MM.1S (cell line): Measurements from ENCODE around the gene FGF5.

Experiments
- DNase-seq: peaks from one replicate; pipeline ENCODE4 v3.0.0-alpha.2; 2015
- H2AFZ ChIP-seq: fragments of 300-600 bp; sonication (generic); 2 replicates; pipeline ENCODE4 v1.6.0; 2016; ENCODE audit warnings: antibody characterized with exemption, low read length
- H3F3A ChIP-seq: fragments of 300-600 bp; sonication (generic); 2 replicates; pipeline ENCODE4 v1.6.1; 2016; ENCODE audit warnings: mild to moderate bottlenecking, antibody characterized with exemption, low read length, moderate library complexity, mixed read lengths; ENCODE audit not compliant: insufficient read depth
- H3K27ac ChIP-seq: fragments of 300-600 bp; sonication (generic); 2 replicates; pipeline ENCODE4 v1.5.1; 2016; ENCODE audit warnings: mild to moderate bottlenecking, low read length
- H3K27me3 ChIP-seq: fragments of 300-600 bp; sonication (generic); replicated peaks from 2 replicates; pipeline ENCODE4 v1.6.0; 2016; ENCODE audit warnings: low read length; ENCODE audit not compliant: insufficient read depth
- H3K36me3 ChIP-seq: fragments of 300-600 bp; sonication (generic); replicated peaks from 2 replicates; pipeline ENCODE4 v1.6.1; 2016; ENCODE audit warnings: mild to moderate bottlenecking, low read length, mixed read lengths; ENCODE audit not compliant: insufficient read depth
- H3K4me1 ChIP-seq: fragments of 300-600 bp; sonication (generic); 2 replicates; pipeline ENCODE4 v1.6.1; 2016; ENCODE audit warnings: low read length, mixed read lengths
- H3K4me2 ChIP-seq: fragments of 300-600 bp; sonication (generic); 2 replicates; pipeline ENCODE4 v1.6.0; 2016; ENCODE audit warnings: low read depth, low read length
- H3K4me3 ChIP-seq: fragments of 300-600 bp; sonication (generic); 2 replicates; pipeline ENCODE4 v1.5.1; 2016; ENCODE audit warnings: low read length, mixed read lengths
- H3K79me2 ChIP-seq: fragments of 300-600 bp; sonication (generic); 2 replicates; pipeline ENCODE4 v1.6.1; 2016; ENCODE audit warnings: mixed run types, low read length, mixed read lengths
- H3K9ac ChIP-seq: fragments of 300-600 bp; sonication (generic); 2 replicates; pipeline ENCODE4 v1.6.1; 2016; ENCODE audit warnings: low read length, mixed read lengths
- H3K9me2 ChIP-seq: fragments of 300-600 bp; sonication (generic); replicated peaks from 2 replicates; pipeline ENCODE4 v1.6.1; 2016; ENCODE audit warnings: mild to moderate bottlenecking, low read length, mixed read lengths; ENCODE audit not compliant: insufficient read depth
- H3K9me3 ChIP-seq: fragments of 300-600 bp; sonication (generic); replicated peaks from 2 replicates; pipeline ENCODE4 v1.6.1; 2016; ENCODE audit warnings: mild to moderate bottlenecking, low read length, mixed read lengths; ENCODE audit not compliant: insufficient read depth
- H4K20me1 ChIP-seq: fragments of 300-600 bp; sonication (generic); 2 replicates; pipeline ENCODE4 v1.6.1; 2016; ENCODE audit warnings: mild to moderate bottlenecking, low read length, moderate library complexity, mixed read lengths; ENCODE audit not compliant: insufficient read depth
- EZH2 ChIP-seq: fragments of 300-600 bp; sonication (generic); optimal IDR thresholded peaks from 2 replicates; pipeline ENCODE3; 2017; ENCODE audit warnings: low read depth, mild to moderate bottlenecking, antibody characterized with exemption, low read length, mixed read lengths
- EZH2phosphoT487 ChIP-seq: fragments of 300-600 bp; sonication (generic); IDR thresholded peaks from 2 replicates; pipeline ENCODE4 v1.6.1; 2018; ENCODE audit warnings: antibody characterized with exemption, low read length
- TF ChIP-seq, protein P1 (sequence below): fragments of 300-600 bp; sonication (generic); IDR thresholded peaks from 2 replicates; pipeline ENCODE4 v1.5.1; 2016; ENCODE audit warnings: antibody characterized with exemption, low read length, mixed read lengths

FGF5 gene

DNA sequence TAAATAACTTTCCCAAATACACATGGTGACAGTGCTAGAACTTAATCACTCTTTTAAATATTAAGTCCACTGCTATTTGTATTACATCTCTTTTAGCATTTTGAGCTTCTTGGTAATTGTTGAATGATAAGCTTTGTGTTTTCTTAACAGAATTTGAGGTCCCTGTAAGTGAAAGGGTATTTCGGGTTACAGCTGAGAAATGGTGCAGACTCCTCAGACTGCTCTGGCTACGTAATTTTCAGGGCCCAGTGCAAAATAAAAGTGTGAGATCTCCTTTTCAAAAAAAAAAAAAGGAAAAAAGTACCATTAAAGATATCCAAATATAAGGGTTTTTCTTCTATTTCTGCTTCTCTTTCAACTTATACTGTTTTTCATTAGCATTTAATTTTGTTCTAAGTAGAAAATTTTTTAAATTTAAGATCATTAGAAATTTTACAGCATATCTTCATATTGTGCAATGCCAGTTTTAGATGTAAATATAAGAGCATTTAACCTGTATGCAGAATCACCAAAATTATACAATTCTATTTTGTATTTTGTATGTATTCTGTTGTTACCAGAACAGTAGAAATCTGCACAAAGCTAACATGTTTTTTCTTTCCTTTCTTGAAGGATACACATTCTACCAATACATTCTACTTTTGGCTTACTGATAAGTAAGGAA lies 33.6 kb upstream of the FGF5 start:
- H2AFZ ChIP-seq = no peak overlapping the region
- H3K4me2 ChIP-seq = no peak overlapping the region

DNA sequence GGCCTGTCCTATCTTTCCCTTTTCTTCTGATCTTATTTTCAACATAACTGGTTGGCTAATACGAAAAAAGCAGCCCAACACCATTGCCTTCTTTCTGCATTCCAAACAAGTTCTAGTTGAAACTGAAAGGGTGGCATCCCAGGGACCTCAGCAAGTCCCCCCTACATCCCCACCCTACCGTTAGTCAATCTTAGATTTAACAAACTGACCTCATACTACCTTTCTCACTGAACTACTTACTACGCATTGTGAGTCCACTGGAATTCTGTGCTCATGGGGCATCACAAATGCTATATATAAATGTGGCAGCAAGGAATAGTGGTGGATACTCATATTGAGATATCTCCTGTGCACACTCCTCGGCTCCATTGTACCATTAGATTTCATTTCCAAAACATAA lies 33.1 kb upstream of the FGF5 start:
- no peaks in the 10 kb centered on the region for H3K79me2 ChIP-seq
- no peaks in the 10 kb centered on the region for H3K27me3 ChIP-seq
- no peaks in the 10 kb centered on the region for H4K20me1 ChIP-seq
- no peak for DNase-seq
- H3K4me3 ChIP-seq = no peak overlapping the region
- no peak overlapping the region for H3K9ac ChIP-seq
- H3F3A ChIP-seq = peaks cover 11% of the 10 kb centered on the region; the same call in 1 of the 2 replicates
- H3K9me3 ChIP-seq = no peaks in the 10 kb centered on the region
- no peak overlapping the region for H2AFZ ChIP-seq
- H3K4me2 ChIP-seq = no peak overlapping the region
- H3K36me3 ChIP-seq = no peaks in the 10 kb centered on the region
- TF ChIP-seq EZH2phosphoT487 (no peak), EZH2 (no peak)
- TF ChIP-seq, protein P1, sequence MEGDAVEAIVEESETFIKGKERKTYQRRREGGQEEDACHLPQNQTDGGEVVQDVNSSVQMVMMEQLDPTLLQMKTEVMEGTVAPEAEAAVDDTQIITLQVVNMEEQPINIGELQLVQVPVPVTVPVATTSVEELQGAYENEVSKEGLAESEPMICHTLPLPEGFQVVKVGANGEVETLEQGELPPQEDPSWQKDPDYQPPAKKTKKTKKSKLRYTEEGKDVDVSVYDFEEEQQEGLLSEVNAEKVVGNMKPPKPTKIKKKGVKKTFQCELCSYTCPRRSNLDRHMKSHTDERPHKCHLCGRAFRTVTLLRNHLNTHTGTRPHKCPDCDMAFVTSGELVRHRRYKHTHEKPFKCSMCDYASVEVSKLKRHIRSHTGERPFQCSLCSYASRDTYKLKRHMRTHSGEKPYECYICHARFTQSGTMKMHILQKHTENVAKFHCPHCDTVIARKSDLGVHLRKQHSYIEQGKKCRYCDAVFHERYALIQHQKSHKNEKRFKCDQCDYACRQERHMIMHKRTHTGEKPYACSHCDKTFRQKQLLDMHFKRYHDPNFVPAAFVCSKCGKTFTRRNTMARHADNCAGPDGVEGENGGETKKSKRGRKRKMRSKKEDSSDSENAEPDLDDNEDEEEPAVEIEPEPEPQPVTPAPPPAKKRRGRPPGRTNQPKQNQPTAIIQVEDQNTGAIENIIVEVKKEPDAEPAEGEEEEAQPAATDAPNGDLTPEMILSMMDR = no peak
- H3K27ac ChIP-seq = no peak overlapping the region
- no peaks in the 10 kb centered on the region for H3K9me2 ChIP-seq
- peaks cover 22% of the 10 kb centered on the region for H3K4me1 ChIP-seq

More for the DNA sequence above, 33.6 kb upstream of the FGF5 start:
- TF ChIP-seq EZH2 = no peak
- TF ChIP-seq, protein P1 = no peak
- no peak for TF ChIP-seq EZH2phosphoT487
- Histone ChIP-seq H3K27me3 (no peaks in the 10 kb centered on the region), H4K20me1 (no peaks in the 10 kb centered on the region), H3F3A (peaks cover 11% of the 10 kb centered on the region; the same call in 1 of the 2 replicates), H3K4me3 (no peak overlapping the region), H3K9me2 (no peaks in the 10 kb centered on the region), H3K9me3 (no peaks in the 10 kb centered on the region), H3K9ac (no peak overlapping the region), H3K4me1 (peaks cover 24% of the 10 kb centered on the region), H3K36me3 (no peaks in the 10 kb centered on the region), H3K27ac (no peak overlapping the region), H3K79me2 (no peaks in the 10 kb centered on the region)
- DNase-seq = no peak

DNA sequence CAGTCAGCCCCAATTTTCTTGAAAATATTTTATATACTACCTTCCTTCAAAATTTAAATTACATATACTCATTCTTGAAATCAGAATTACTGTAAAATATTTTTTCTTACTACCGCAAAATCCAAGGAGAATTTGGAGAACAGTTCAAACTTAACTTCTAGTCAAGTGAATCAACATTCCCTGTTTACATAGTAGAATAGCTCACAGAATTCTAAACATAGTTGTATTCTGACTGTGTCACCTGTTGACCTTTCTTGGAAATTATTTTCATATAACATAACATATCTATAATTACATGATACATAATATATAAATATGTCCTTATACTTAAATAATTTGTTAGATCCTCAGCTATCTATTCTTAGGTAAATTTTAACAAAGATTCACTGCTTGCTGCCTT lies 31.0 kb upstream of the FGF5 start:
- Histone ChIP-seq H3K27ac (no peak overlapping the region), H2AFZ (no peak overlapping the region), H4K20me1 (no peaks in the 10 kb centered on the region), H3K9me3 (no peaks in the 10 kb centered on the region), H3K27me3 (no peaks in the 10 kb centered on the region), H3F3A (no peaks in the 10 kb centered on the region), H3K79me2 (no peaks in the 10 kb centered on the region), H3K4me1 (peaks cover 3% of the 10 kb centered on the region; the same call in 1 of the 2 replicates), H3K4me2 (no peak overlapping the region), H3K36me3 (no peaks in the 10 kb centered on the region), H3K4me3 (no peak overlapping the region), H3K9ac (no peak overlapping the region), H3K9me2 (no peaks in the 10 kb centered on the region)
- DNase-seq = no peak
- TF ChIP-seq, protein P1 = no peak
- TF ChIP-seq EZH2 (no peak), EZH2phosphoT487 (no peak)
